HepG2 (cell line): Measurements from ENCODE around the gene MST1. TPM values are rescaled to one million over a fixed set of nuclear protein-coding genes. Genes with fewer than 3 reads are reported as not detected.

Experiments used
- CENPBD1 ChIP-seq: sonication (generic); formaldehyde crosslinking; IDR thresholded peaks from 2 replicates; pipeline ENCODE4 v1.8.0; 2022; ENCODE audit warnings: missing genetic modification reagents, low read depth, mild to moderate bottlenecking, borderline replicate concordance
- FOXA3 ChIP-seq: IDR thresholded peaks from 2 replicates; pipeline ENCODE4 v1.6.1; 2016; ENCODE audit warnings: missing genetic modification reagents, missing compliant biosample characterization
- KLF11 ChIP-seq: IDR thresholded peaks from 2 replicates; pipeline ENCODE4 v1.6.1; 2016; ENCODE audit warnings: missing compliant biosample characterization
- MYNN ChIP-seq: sonication (generic); formaldehyde crosslinking; IDR thresholded peaks from 2 replicates; pipeline ENCODE4 v1.4.0; 2020; ENCODE audit warnings: mild to moderate bottlenecking, low read depth, missing genetic modification reagents
- NFRKB ChIP-seq: fragments of 450-650 bp; IDR thresholded peaks from 2 replicates; pipeline ENCODE4 v1.6.1; 2017
- NR2F6 ChIP-seq, 2 experiments: IDR thresholded peaks; 2 replicates each; pipeline ENCODE4 v1.6.1; 2016; ENCODE audit warnings: antibody characterized with exemption in 1 of 2, mild to moderate bottlenecking in 1 of 2
- ONECUT2 ChIP-seq: sonication (generic); formaldehyde crosslinking; IDR thresholded peaks from 2 replicates; pipeline ENCODE4 v1.4.0; 2020; ENCODE audit warnings: missing genetic modification reagents
- PLSCR1 ChIP-seq: sonication (generic); formaldehyde crosslinking; IDR thresholded peaks from 2 replicates; pipeline ENCODE4 v1.5.0; 2020; ENCODE audit warnings: missing genetic modification reagents, mild to moderate bottlenecking, borderline replicate concordance
- PRDM4 ChIP-seq: sonication (generic); formaldehyde crosslinking; IDR thresholded peaks from 2 replicates; pipeline ENCODE4 v1.9.0; 2021; ENCODE audit warnings: missing genetic modification reagents, borderline replicate concordance
- RBM22 ChIP-seq: fragments of 200-400 bp; formaldehyde crosslinking; optimal IDR thresholded peaks from 2 replicates; pipeline ENCODE3; 2017; ENCODE audit warnings: mild to moderate bottlenecking, low read length, moderate library complexity
- RXRB ChIP-seq: IDR thresholded peaks from 2 replicates; pipeline ENCODE4 v1.6.1; 2016; ENCODE audit warnings: borderline replicate concordance, missing genetic modification reagents, missing compliant biosample characterization
- SALL1 ChIP-seq: sonication (generic); formaldehyde crosslinking; IDR thresholded peaks from 2 replicates; pipeline ENCODE4 v1.8.0; 2022; ENCODE audit warnings: mild to moderate bottlenecking, missing genetic modification reagents
- SCMH1 ChIP-seq: sonication (generic); formaldehyde crosslinking; IDR thresholded peaks from 2 replicates; pipeline ENCODE4 v1.9.0; 2021; ENCODE audit warnings: missing genetic modification reagents, mild to moderate bottlenecking, borderline replicate concordance
- SKI ChIP-seq: fragments of 450-650 bp; IDR thresholded peaks from one replicate; pipeline ENCODE4 v1.6.1; 2018; ENCODE audit warnings: mild to moderate bottlenecking; ENCODE audit not compliant: partially characterized antibody
- THAP11 ChIP-seq: IDR thresholded peaks from 2 replicates; pipeline ENCODE4 v1.6.1; 2016; ENCODE audit warnings: missing biosample characterization, missing genetic modification reagents
- ZFP36L2 ChIP-seq: sonication (generic); formaldehyde crosslinking; IDR thresholded peaks from 2 replicates; pipeline ENCODE4 v1.4.0; 2020; ENCODE audit warnings: missing genetic modification reagents
- ZFY ChIP-seq: sonication (generic); formaldehyde crosslinking; IDR thresholded peaks from 2 replicates; pipeline ENCODE4 v1.4.0; 2020; ENCODE audit warnings: missing genetic modification reagents
- ZNF224 ChIP-seq: sonication (generic); formaldehyde crosslinking; IDR thresholded peaks from 2 replicates; pipeline ENCODE4 v1.5.0; 2020; ENCODE audit warnings: mild to moderate bottlenecking, missing genetic modification reagents
- ZNF280D ChIP-seq: sonication (generic); formaldehyde crosslinking; IDR thresholded peaks from 2 replicates; pipeline ENCODE4 v1.5.1; 2020; ENCODE audit warnings: mild to moderate bottlenecking, missing genetic modification reagents
- ZNF282 ChIP-seq: fragments of 450-650 bp; IDR thresholded peaks from 2 replicates; pipeline ENCODE4 v1.6.1; 2018; ENCODE audit not compliant: partially characterized antibody
- ZNF660 ChIP-seq: sonication (generic); formaldehyde crosslinking; IDR thresholded peaks from 2 replicates; pipeline ENCODE4 v1.5.1; 2020; ENCODE audit warnings: mild to moderate bottlenecking, low read depth, missing genetic modification reagents, borderline replicate concordance
- ZNF788 ChIP-seq: sonication (generic); formaldehyde crosslinking; IDR thresholded peaks from 2 replicates; pipeline ENCODE4 v1.5.0; 2020; ENCODE audit warnings: mild to moderate bottlenecking, missing genetic modification reagents, borderline replicate concordance
- ZXDC ChIP-seq: sonication (generic); formaldehyde crosslinking; IDR thresholded peaks from 2 replicates; pipeline ENCODE4 v1.5.0; 2020; ENCODE audit warnings: mild to moderate bottlenecking, missing genetic modification reagents
- polyA plus RNA-seq, 8 experiments: library from polyadenylated mRNA; depleted of rRNA in 3 of 8; stranded (reverse) in 7 of 8; unstranded in 1 of 8; fragments of >200 nt; fragmentation: Illumina TruSeq in 4 of 8; extraction: Trizol in 4 of 8; gene quantifications; 2 replicates each; pipeline versions ENCODE4 v1.2.1 to v1.2.3, GENCODE V29; 2011 to 2016; ENCODE audit warnings: low read depth in 4 of 8, missing spikeins in 1 of 8, mixed read lengths in 1 of 8; ENCODE audit not compliant: insufficient read depth in 1 of 8
- total RNA-seq, 5 experiments: library from RNA; depleted of rRNA; stranded (reverse); fragments of >200 nt; fragmentation: Illumina TruSeq; extraction: Trizol; gene quantifications; 2 replicates each; pipeline ENCODE4 v1.2.3, GENCODE V29; 2016; ENCODE audit warnings: low read depth in 1 of 5

MST1 gene
- total and polyA plus RNA-seq, 2 of the 13 experiments (the other 11 are each of a cell fraction or from before 2014, with no cell fraction given): 189 to 452 TPM

GRCh38 chr3:49647741-49648140 lies 41.5 kb downstream of the MST1 start (continued):
- TF ChIP-seq THAP11 (no peak), FOXA3 (peak; percentile 45; the same call in 1 of the 2 replicates), CENPBD1 (CRISPR knock-in tag) (no peak), ZNF280D (CRISPR knock-in tag) (no peak), ZNF224 (CRISPR knock-in tag) (no peak), ZXDC (CRISPR knock-in tag) (no peak), ZFY (CRISPR knock-in tag) (0 out of 2 replicates have a peak, but pooled peaks have one; percentile 15), PLSCR1 (CRISPR knock-in tag) (no peak), SCMH1 (CRISPR knock-in tag) (no peak), NFRKB (no peak), PRDM4 (CRISPR knock-in tag) (no peak), ZFP36L2 (no peak), ZNF788 (CRISPR knock-in tag) (no peak), ZNF660 (CRISPR knock-in tag) (no peak), NR2F6 (IDR thresholded peaks at IDR 0.05) (no peak), NR2F6 (CRISPR knock-in tag; IDR thresholded peaks at IDR 0.05) (no peak), SALL1 (CRISPR knock-in tag) (peak; percentile 9; the same call in 1 of the 2 replicates), ZNF282 (no peak), SKI (no peak), RXRB (CRISPR knock-in tag) (peak; percentile 20; the same call in 1 of the 2 replicates), MYNN (CRISPR knock-in tag) (no peak), KLF11 (CRISPR knock-in tag) (no peak), ONECUT2 (CRISPR knock-in tag) (no peak), RBM22 (no peak)
